ENCODE results near the gene RAD9A.

The RAD9A gene

DNA sequence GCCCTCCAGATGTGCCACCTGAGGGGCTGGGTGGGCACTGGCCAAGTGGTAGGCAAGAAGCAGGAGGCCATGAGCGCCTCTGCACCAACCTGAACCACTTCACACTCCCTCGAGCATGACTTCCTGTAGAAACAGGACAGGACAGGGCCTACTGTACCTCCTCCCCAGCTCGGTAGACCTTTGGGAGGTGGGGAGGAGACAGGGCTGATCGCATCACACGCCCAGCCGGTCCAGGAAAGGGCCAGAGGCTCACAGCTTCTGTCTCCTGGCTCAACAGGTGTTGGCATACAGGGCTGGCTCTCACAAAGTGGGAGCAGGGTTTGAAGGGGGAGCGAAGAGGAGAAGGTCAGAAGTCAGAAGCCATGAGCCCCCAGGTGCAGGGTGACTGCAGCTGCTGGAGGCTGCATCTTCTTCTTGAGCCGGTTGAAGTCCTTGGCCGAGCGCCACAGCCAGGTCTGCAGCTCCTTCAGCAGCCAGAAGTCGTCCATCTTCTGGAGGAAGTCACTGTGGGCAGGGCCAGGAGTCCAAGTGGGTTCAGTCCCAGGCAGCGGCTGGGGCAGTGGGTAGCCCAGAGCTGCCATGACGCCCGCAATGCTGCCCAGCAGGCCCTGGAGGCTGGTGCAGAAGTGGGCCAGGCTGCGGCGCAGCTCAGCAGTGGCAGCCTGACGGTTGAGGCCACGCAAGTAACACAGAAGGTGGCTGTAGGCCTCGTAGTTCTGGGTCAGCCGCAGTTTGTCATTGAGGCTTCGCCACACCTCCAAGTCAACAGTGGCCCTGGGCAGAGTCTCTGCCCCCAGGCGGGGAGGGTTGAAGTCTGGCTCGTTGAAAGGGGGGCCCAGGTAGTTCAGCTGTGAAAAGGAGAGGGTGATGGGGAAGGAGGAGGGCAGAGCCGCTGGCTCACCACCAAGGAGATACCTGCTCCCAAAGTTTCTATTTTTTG is 26.7 kb upstream of the RAD9A start:
- H3K4me2 ChIP-seq (ENCODE audit: low read length) = no peak overlapping the region
- peaks cover 7% of the 10 kb centered on the region; the same call in 1 of the 2 replicates for H3K27me3 ChIP-seq (ENCODE audit: insufficient read depth, low read length)
- H4K20me1 ChIP-seq (ENCODE audit: insufficient read depth, low read length) = no peaks in the 10 kb centered on the region

DNA sequence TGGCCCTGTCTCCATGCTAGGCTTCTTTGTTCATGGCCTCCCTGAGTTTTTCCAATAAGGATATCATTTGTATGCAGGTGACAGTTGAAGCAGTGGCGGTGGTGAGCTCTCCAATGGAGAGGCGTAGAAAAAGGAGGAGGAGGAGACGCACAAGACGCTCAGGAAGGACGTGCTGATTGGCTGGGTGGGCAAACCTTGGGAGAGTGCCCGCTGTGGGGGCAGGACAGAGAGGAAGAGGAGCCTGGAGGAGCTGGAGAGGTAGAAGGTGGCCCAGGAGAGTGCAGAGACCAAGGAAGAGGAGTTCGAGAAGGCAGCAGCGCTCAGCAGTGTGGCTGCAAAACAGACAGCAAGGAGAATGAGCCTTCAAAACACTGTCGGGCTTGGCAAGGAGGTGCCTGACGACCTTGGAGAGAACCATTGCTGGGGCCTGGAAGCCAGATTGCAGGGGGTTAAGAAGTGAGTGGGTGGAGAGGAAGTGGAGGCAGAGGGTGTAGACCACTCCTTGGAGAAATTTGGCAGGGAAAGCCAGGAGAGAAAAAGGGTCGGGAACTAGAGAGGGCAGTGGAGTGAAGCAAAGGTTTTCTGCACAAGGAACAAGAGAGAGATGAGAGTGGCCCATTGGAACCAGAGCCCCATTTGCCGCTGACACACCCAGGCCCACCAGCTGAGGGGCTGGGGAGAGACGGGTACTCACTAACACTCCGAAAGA is 25.9 kb upstream of the RAD9A start:
- no peaks in the 10 kb centered on the region for H3K9me3 ChIP-seq (ENCODE audit: low read length)
- H3K27me3 ChIP-seq (ENCODE audit: insufficient read depth, low read length) = peaks cover 9% of the 10 kb centered on the region; the same call in 1 of the 2 replicates
- H3F3A ChIP-seq (ENCODE audit: insufficient read depth, low read length) = no peaks in the 10 kb centered on the region
- H3K4me2 ChIP-seq (ENCODE audit: low read length) = no peak overlapping the region
- no peak overlapping the region for H3K27ac ChIP-seq (ENCODE audit: low read depth, low read length, poor library complexity, severe bottlenecking)
- no peaks in the 10 kb centered on the region for H3K9me2 ChIP-seq (ENCODE audit: low read depth, low read length)
- H3K4me3 ChIP-seq (ENCODE audit: low read depth, low read length, poor library complexity, severe bottlenecking) = no peak overlapping the region
- H2AFZ ChIP-seq (ENCODE audit: low read length) = no peak overlapping the region
- peaks cover 10% of the 10 kb centered on the region for H3K4me1 ChIP-seq (ENCODE audit: insufficient read depth, low read length, severe bottlenecking)
- no peak overlapping the region for H3K9ac ChIP-seq (ENCODE audit: low read length)
- TF ChIP-seq, protein P1, sequence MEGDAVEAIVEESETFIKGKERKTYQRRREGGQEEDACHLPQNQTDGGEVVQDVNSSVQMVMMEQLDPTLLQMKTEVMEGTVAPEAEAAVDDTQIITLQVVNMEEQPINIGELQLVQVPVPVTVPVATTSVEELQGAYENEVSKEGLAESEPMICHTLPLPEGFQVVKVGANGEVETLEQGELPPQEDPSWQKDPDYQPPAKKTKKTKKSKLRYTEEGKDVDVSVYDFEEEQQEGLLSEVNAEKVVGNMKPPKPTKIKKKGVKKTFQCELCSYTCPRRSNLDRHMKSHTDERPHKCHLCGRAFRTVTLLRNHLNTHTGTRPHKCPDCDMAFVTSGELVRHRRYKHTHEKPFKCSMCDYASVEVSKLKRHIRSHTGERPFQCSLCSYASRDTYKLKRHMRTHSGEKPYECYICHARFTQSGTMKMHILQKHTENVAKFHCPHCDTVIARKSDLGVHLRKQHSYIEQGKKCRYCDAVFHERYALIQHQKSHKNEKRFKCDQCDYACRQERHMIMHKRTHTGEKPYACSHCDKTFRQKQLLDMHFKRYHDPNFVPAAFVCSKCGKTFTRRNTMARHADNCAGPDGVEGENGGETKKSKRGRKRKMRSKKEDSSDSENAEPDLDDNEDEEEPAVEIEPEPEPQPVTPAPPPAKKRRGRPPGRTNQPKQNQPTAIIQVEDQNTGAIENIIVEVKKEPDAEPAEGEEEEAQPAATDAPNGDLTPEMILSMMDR (IDR thresholded peaks at IDR 0.05; ENCODE audit: low read length) = no peak
- TF ChIP-seq EZH2 (IDR thresholded peaks at IDR 0.05; ENCODE audit: borderline replicate concordance, low read length) = no peak
- no peaks in the 10 kb centered on the region for H4K20me1 ChIP-seq (ENCODE audit: insufficient read depth, low read length)
- no peaks in the 10 kb centered on the region for H3K36me3 ChIP-seq (ENCODE audit: insufficient read depth, low read length)
- H3K79me2 ChIP-seq (ENCODE audit: insufficient read depth, low read length) = no peaks in the 10 kb centered on the region

More for the DNA sequence above, 26.7 kb upstream of the RAD9A start:
- no peak for TF ChIP-seq EZH2 (IDR thresholded peaks at IDR 0.05; ENCODE audit: borderline replicate concordance, low read length)
- TF ChIP-seq, protein P1 (IDR thresholded peaks at IDR 0.05; ENCODE audit: low read length) = no peak
- H3F3A ChIP-seq (ENCODE audit: insufficient read depth, low read length) = no peaks in the 10 kb centered on the region
- no peaks in the 10 kb centered on the region for H3K9me2 ChIP-seq (ENCODE audit: low read depth, low read length)
- no peaks in the 10 kb centered on the region for H3K36me3 ChIP-seq (ENCODE audit: insufficient read depth, low read length)
- H2AFZ ChIP-seq (ENCODE audit: low read length) = no peak overlapping the region
- no peak overlapping the region for H3K9ac ChIP-seq (ENCODE audit: low read length)
- H3K27ac ChIP-seq (ENCODE audit: low read depth, low read length, poor library complexity, severe bottlenecking) = no peak overlapping the region
- no peak overlapping the region for H3K4me3 ChIP-seq (ENCODE audit: low read depth, low read length, poor library complexity, severe bottlenecking)
- H3K4me1 ChIP-seq (ENCODE audit: insufficient read depth, low read length, severe bottlenecking) = peaks cover 10% of the 10 kb centered on the region
- no peaks in the 10 kb centered on the region for H3K9me3 ChIP-seq (ENCODE audit: low read length)
- H3K79me2 ChIP-seq (ENCODE audit: insufficient read depth, low read length) = no peaks in the 10 kb centered on the region

DNA sequence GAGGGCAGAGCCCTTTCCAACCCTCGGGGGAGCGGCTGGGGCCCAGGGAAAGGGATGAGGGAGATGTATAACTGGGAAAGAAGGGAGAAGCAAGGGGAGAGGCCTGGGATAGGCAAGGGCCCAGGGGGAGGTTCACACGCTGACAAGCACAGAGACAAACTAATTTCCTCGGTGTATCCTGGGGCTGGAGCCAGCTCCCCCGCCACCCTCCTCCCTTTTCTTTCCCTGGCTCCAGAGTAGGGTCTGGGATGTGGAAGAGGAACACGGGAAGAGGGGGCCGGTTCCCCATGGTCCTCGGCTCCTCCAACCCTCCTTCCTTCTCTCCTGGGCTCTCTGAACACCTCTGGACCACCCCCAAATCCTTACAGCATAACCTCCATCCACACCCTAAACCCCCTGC is 25.2 kb upstream of the RAD9A start:
- Histone ChIP-seq H3F3A (ENCODE audit: insufficient read depth, low read length) (no peaks in the 10 kb centered on the region), H3K4me2 (ENCODE audit: low read length) (no peak overlapping the region), H3K36me3 (ENCODE audit: insufficient read depth, low read length) (no peaks in the 10 kb centered on the region), H3K4me1 (ENCODE audit: insufficient read depth, low read length, severe bottlenecking) (peaks cover 10% of the 10 kb centered on the region), H3K27ac (ENCODE audit: low read depth, low read length, poor library complexity, severe bottlenecking) (no peak overlapping the region), H4K20me1 (ENCODE audit: insufficient read depth, low read length) (no peaks in the 10 kb centered on the region), H3K9me2 (ENCODE audit: low read depth, low read length) (no peaks in the 10 kb centered on the region), H2AFZ (ENCODE audit: low read length) (no peak overlapping the region), H3K27me3 (ENCODE audit: insufficient read depth, low read length) (peaks cover 11% of the 10 kb centered on the region; the same call in 1 of the 2 replicates), H3K9me3 (ENCODE audit: low read length) (no peaks in the 10 kb centered on the region), H3K79me2 (ENCODE audit: insufficient read depth, low read length) (no peaks in the 10 kb centered on the region), H3K9ac (ENCODE audit: low read length) (no peak overlapping the region), H3K4me3 (ENCODE audit: low read depth, low read length, poor library complexity, severe bottlenecking) (no peak overlapping the region)
- TF ChIP-seq EZH2 (IDR thresholded peaks at IDR 0.05; ENCODE audit: borderline replicate concordance, low read length) = no peak
- TF ChIP-seq, protein P1 (IDR thresholded peaks at IDR 0.05; ENCODE audit: low read length) = no peak

Measured in OCI-LY1 (cell line).